Measurements from ENCODE around the gene PTP4A2. TPM values are rescaled to one million over a fixed set of nuclear protein-coding genes. Genes with fewer than 3 reads are reported as not detected.

PTP4A2 gene
- total RNA-seq, 1 experiment from 2014 or later: 169 TPM

GRCh38 chr1:31980835-31981455 lies 42.8 kb upstream of the PTP4A2 start:
- CTCF ChIA-PET: interaction anchor here (0.6 kb wide), 1 partner anchor 23 kb away, joined by 3 read pairs; no protein-coding TSS in a partner anchor
- BruUV-seq (replicated peaks): no TSS peak

GRCh38 chr1:31978843-31979400 lies 40.8 kb upstream of the PTP4A2 start:
- CTCF ChIA-PET: interaction anchor here (2.2 kb wide), 1 partner anchor 25 kb away, joined by 7 read pairs; no protein-coding TSS in a partner anchor
- Mint-ChIP-seq H3K27me3 (ENCODE audit: insufficient read depth, unreplicated experiment) (no peaks in the 10 kb centered on the region), H3K9me3 (ENCODE audit: unreplicated experiment) (no peaks in the 10 kb centered on the region), H3K4me1 (ENCODE audit: low read depth, unreplicated experiment) (no peaks in the 10 kb centered on the region), H3K4me3 (ENCODE audit: unreplicated experiment) (no peak overlapping the region), H3K36me3 (ENCODE audit: insufficient read depth, unreplicated experiment) (no peaks in the 10 kb centered on the region), H3K27ac (ENCODE audit: unreplicated experiment) (no peak overlapping the region)
- POLR2A ChIA-PET: no interaction called here
- TF ChIP-seq CTCF (IDR thresholded peaks at IDR 0.05; ENCODE audit: insufficient read depth in 1 of 2, low read depth in 1 of 2, low read length in 1 of 2, severe bottlenecking in 1 of 2, unreplicated experiment in 1 of 2): no peak
- Histone ChIP-seq H3K4me1 (no peaks in the 10 kb centered on the region), H3K4me3 (ENCODE audit: low read depth, low read length) (no peak overlapping the region), H3K27me3 (replicated peaks; ENCODE audit: control insufficient read depth, insufficient read depth, low read length) (no peaks in the 10 kb centered on the region), H3K36me3 (ENCODE audit: control insufficient read depth, insufficient read depth, low read length) (no peaks in the 10 kb centered on the region), H3K9me3 (no peaks in the 10 kb centered on the region)
- no peak for DNase-seq
- no TSS peak for BruUV-seq (replicated peaks)
- intact Hi-C loops (cut with micrococcal nuclease; ENCODE audit: unreplicated experiment): no loop called here

More at GRCh38 chr1:31980835-31981455, 42.8 kb upstream of the PTP4A2 start:
- POLR2A ChIA-PET: no interaction called here
- H3K9me3 ChIP-seq: no peaks in the 10 kb centered on the region
- no peaks in the 10 kb centered on the region for H3K27me3 ChIP-seq (replicated peaks; ENCODE audit: control insufficient read depth, insufficient read depth, low read length)
- Mint-ChIP-seq H3K27me3 (ENCODE audit: insufficient read depth, unreplicated experiment) (no peaks in the 10 kb centered on the region), H3K4me1 (ENCODE audit: low read depth, unreplicated experiment) (no peaks in the 10 kb centered on the region), H3K27ac (ENCODE audit: unreplicated experiment) (no peak overlapping the region), H3K4me3 (ENCODE audit: unreplicated experiment) (no peak overlapping the region), H3K36me3 (ENCODE audit: insufficient read depth, unreplicated experiment) (no peaks in the 10 kb centered on the region), H3K9me3 (ENCODE audit: unreplicated experiment) (no peaks in the 10 kb centered on the region)
- no peaks in the 10 kb centered on the region for H3K36me3 ChIP-seq (ENCODE audit: control insufficient read depth, insufficient read depth, low read length)
- no peak for DNase-seq
- intact Hi-C loops (cut with micrococcal nuclease; ENCODE audit: unreplicated experiment): no loop called here
- H3K4me1 ChIP-seq: no peaks in the 10 kb centered on the region
- TF ChIP-seq CTCF (IDR thresholded peaks at IDR 0.05; ENCODE audit: insufficient read depth in 1 of 2, low read depth in 1 of 2, low read length in 1 of 2, severe bottlenecking in 1 of 2, unreplicated experiment in 1 of 2): no peak
- H3K4me3 ChIP-seq (ENCODE audit: low read depth, low read length): no peak overlapping the region

GRCh38 chr1:31977385-31978131 lies 39.4 kb upstream of the PTP4A2 start:
- intact Hi-C loops (cut with micrococcal nuclease; ENCODE audit: unreplicated experiment): loop anchor here (1.0 kb wide), 1 partner anchor 86 kb away; no protein-coding TSS in a partner anchor
- peak; percentile 6 to 53 for TF ChIP-seq CTCF (IDR thresholded peaks at IDR 0.05; ENCODE audit: insufficient read depth in 1 of 2, low read depth in 1 of 2, low read length in 1 of 2, severe bottlenecking in 1 of 2, unreplicated experiment in 1 of 2)
- H3K4me3 Mint-ChIP-seq (ENCODE audit: unreplicated experiment): no peak overlapping the region
- H3K9me3 Mint-ChIP-seq (ENCODE audit: unreplicated experiment): no peaks in the 10 kb centered on the region
- POLR2A ChIA-PET: interaction anchor here (0.6 kb wide), 1 partner anchor 96 kb away, joined by 3 read pairs; no protein-coding TSS in a partner anchor
- peak; percentile 53 to 58 for DNase-seq
- H3K27me3 Mint-ChIP-seq (ENCODE audit: insufficient read depth, unreplicated experiment): no peaks in the 10 kb centered on the region
- H3K4me1 Mint-ChIP-seq (ENCODE audit: low read depth, unreplicated experiment): no peaks in the 10 kb centered on the region
- Histone ChIP-seq H3K9me3 (no peaks in the 10 kb centered on the region), H3K36me3 (ENCODE audit: control insufficient read depth, insufficient read depth, low read length) (no peaks in the 10 kb centered on the region), H3K4me1 (no peaks in the 10 kb centered on the region), H3K27me3 (replicated peaks; ENCODE audit: control insufficient read depth, insufficient read depth, low read length) (no peaks in the 10 kb centered on the region), H3K4me3 (ENCODE audit: low read depth, low read length) (no peak overlapping the region)
- H3K36me3 Mint-ChIP-seq (ENCODE audit: insufficient read depth, unreplicated experiment): no peaks in the 10 kb centered on the region
- no TSS peak for BruUV-seq (replicated peaks)
- peak overlapping the region; percentile 55 for H3K27ac Mint-ChIP-seq (ENCODE audit: unreplicated experiment)
- CTCF ChIA-PET: interaction anchor here (0.5 to 2.2 kb wide), 9 partner anchors 14 to 130 kb away, joined by 3 to 9 read pairs (median 4); partner anchors contain the start of gene KPNA6

All from Caco-2 (cell line).